Measurements from ENCODE around the gene GGA1.

- TF ChIP-seq EZH2 (IDR thresholded peaks at IDR 0.05; ENCODE audit: borderline replicate concordance, low read depth, low read length, severe bottlenecking) = no peak
- TF ChIP-seq CTCF (IDR thresholded peaks at IDR 0.05; ENCODE audit: borderline replicate concordance, extremely low read depth, low read length, poor library complexity, severe bottlenecking) = no peak
Measured at GRCh38 chr22:37581504-37581903, 27.1 kb upstream of the GGA1 start.

All from DND-41 (cell line).